Measurements from ENCODE around the gene STXBP6. TPM values are rescaled to one million over a fixed set of nuclear protein-coding genes. Genes with fewer than 3 reads are reported as not detected.

The STXBP6 gene
- total and polyA plus RNA-seq, 2 of the 13 experiments (the other 11 are each of a cell fraction or from before 2014, with no cell fraction given), result 35.3 to 42.8 TPM

- TF ChIP-seq CBX2 (IDR thresholded peaks at IDR 0.05; ENCODE audit: low read depth, low read length) (no peak), CBX2 (CRISPR knock-in tag; IDR thresholded peaks at IDR 0.05; ENCODE audit: low read depth) (no peak), ZMYM2 (CRISPR knock-in tag; IDR thresholded peaks at IDR 0.05) (no peak), ZBTB37 (CRISPR knock-in tag; IDR thresholded peaks at IDR 0.05) (no peak), ZNF274 (CRISPR knock-in tag; IDR thresholded peaks at IDR 0.05) (no peak), PAXIP1 (CRISPR knock-in tag; conservative IDR thresholded peaks at IDR 0.05) (peak; percentile 56), ZNF383 (CRISPR knock-in tag; IDR thresholded peaks at IDR 0.05; ENCODE audit: borderline replicate concordance) (no peak), ZNF468 (CRISPR knock-in tag; IDR thresholded peaks at IDR 0.05) (no peak), SETDB1 (CRISPR knock-in tag; IDR thresholded peaks at IDR 0.05; ENCODE audit: borderline replicate concordance) (no peak), GATA4 (IDR thresholded peaks at IDR 0.05; ENCODE audit: borderline replicate concordance, low read depth) (0 out of 2 replicates have a peak, but pooled peaks have one; percentile 16), YY1 (IDR thresholded peaks at IDR 0.05; ENCODE audit: insufficient read depth, insufficient replicate concordance, low read depth, low read length) (no peak), IKZF1 (IDR thresholded peaks at IDR 0.05) (no peak)
- TF ChIP-seq, protein P1, sequence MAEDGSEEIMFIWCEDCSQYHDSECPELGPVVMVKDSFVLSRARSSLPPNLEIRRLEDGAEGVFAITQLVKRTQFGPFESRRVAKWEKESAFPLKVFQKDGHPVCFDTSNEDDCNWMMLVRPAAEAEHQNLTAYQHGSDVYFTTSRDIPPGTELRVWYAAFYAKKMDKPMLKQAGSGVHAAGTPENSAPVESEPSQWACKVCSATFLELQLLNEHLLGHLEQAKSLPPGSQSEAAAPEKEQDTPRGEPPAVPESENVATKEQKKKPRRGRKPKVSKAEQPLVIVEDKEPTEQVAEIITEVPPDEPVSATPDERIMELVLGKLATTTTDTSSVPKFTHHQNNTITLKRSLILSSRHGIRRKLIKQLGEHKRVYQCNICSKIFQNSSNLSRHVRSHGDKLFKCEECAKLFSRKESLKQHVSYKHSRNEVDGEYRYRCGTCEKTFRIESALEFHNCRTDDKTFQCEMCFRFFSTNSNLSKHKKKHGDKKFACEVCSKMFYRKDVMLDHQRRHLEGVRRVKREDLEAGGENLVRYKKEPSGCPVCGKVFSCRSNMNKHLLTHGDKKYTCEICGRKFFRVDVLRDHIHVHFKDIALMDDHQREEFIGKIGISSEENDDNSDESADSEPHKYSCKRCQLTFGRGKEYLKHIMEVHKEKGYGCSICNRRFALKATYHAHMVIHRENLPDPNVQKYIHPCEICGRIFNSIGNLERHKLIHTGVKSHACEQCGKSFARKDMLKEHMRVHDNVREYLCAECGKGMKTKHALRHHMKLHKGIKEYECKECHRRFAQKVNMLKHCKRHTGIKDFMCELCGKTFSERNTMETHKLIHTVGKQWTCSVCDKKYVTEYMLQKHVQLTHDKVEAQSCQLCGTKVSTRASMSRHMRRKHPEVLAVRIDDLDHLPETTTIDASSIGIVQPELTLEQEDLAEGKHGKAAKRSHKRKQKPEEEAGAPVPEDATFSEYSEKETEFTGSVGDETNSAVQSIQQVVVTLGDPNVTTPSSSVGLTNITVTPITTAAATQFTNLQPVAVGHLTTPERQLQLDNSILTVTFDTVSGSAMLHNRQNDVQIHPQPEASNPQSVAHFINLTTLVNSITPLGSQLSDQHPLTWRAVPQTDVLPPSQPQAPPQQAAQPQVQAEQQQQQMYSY (CRISPR knock-in tag; IDR thresholded peaks at IDR 0.05), result no peak
- TF ChIP-seq, protein P2, sequence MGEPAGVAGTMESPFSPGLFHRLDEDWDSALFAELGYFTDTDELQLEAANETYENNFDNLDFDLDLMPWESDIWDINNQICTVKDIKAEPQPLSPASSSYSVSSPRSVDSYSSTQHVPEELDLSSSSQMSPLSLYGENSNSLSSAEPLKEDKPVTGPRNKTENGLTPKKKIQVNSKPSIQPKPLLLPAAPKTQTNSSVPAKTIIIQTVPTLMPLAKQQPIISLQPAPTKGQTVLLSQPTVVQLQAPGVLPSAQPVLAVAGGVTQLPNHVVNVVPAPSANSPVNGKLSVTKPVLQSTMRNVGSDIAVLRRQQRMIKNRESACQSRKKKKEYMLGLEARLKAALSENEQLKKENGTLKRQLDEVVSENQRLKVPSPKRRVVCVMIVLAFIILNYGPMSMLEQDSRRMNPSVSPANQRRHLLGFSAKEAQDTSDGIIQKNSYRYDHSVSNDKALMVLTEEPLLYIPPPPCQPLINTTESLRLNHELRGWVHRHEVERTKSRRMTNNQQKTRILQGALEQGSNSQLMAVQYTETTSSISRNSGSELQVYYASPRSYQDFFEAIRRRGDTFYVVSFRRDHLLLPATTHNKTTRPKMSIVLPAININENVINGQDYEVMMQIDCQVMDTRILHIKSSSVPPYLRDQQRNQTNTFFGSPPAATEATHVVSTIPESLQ (CRISPR knock-in tag; conservative IDR thresholded peaks at IDR 0.05), result no peak
- TF ChIP-seq, protein P3, sequence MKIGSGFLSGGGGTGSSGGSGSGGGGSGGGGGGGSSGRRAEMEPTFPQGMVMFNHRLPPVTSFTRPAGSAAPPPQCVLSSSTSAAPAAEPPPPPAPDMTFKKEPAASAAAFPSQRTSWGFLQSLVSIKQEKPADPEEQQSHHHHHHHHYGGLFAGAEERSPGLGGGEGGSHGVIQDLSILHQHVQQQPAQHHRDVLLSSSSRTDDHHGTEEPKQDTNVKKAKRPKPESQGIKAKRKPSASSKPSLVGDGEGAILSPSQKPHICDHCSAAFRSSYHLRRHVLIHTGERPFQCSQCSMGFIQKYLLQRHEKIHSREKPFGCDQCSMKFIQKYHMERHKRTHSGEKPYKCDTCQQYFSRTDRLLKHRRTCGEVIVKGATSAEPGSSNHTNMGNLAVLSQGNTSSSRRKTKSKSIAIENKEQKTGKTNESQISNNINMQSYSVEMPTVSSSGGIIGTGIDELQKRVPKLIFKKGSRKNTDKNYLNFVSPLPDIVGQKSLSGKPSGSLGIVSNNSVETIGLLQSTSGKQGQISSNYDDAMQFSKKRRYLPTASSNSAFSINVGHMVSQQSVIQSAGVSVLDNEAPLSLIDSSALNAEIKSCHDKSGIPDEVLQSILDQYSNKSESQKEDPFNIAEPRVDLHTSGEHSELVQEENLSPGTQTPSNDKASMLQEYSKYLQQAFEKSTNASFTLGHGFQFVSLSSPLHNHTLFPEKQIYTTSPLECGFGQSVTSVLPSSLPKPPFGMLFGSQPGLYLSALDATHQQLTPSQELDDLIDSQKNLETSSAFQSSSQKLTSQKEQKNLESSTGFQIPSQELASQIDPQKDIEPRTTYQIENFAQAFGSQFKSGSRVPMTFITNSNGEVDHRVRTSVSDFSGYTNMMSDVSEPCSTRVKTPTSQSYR (CRISPR knock-in tag; IDR thresholded peaks at IDR 0.05; ENCODE audit: borderline replicate concordance), result no peak
Measured at GRCh38 chr14:24982472-24983155, 67.3 kb downstream of the STXBP6 start (continued).

Measured in HepG2 (cell line).